ENCODE results near the gene UXS1. TPM values are rescaled to one million over a fixed set of nuclear protein-coding genes. Genes with fewer than 3 reads are reported as not detected.

The UXS1 gene
- total RNA-seq, 4 donors from 2014 or later, result 32.2 to 94.2 (median 36.0) TPM

DNA sequence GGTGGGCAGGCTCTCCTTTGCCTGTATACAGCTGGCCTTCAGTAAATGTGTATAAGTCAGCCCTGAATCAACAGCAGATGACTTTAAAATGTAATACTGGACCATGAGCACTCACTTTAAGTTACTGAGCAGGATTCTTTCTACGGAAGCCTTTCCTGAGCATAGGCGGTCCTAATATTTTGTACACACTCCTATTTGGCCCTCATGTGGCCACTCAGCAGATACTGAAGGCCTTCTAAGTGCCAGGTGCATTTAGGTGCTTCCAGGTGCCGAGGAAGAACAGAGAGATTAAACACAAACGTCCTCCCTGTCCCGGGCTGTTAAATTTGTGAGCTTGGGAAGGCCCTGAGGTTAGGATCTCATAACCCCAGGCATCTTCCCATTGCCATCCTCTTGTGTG is 27.0 kb downstream of the UXS1 start:
- TF ChIP-seq, protein P1, sequence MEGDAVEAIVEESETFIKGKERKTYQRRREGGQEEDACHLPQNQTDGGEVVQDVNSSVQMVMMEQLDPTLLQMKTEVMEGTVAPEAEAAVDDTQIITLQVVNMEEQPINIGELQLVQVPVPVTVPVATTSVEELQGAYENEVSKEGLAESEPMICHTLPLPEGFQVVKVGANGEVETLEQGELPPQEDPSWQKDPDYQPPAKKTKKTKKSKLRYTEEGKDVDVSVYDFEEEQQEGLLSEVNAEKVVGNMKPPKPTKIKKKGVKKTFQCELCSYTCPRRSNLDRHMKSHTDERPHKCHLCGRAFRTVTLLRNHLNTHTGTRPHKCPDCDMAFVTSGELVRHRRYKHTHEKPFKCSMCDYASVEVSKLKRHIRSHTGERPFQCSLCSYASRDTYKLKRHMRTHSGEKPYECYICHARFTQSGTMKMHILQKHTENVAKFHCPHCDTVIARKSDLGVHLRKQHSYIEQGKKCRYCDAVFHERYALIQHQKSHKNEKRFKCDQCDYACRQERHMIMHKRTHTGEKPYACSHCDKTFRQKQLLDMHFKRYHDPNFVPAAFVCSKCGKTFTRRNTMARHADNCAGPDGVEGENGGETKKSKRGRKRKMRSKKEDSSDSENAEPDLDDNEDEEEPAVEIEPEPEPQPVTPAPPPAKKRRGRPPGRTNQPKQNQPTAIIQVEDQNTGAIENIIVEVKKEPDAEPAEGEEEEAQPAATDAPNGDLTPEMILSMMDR (IDR thresholded peaks at IDR 0.05), result no peak
- TF ChIP-seq POLR2A (IDR thresholded peaks at IDR 0.05), result no peak
- peaks cover 20 to 23% of the 10 kb centered on the region in 2 donors for H3K4me1 ChIP-seq
- intact Hi-C loops (cut with DNase I), result no loop called here
- WGBS, 2 donors, result 82 to 91% methylated on average over 5 of the region's 5 CpGs
- H3K4me3 ChIP-seq (replicated peaks in 1 of 3), result no peak overlapping the region
- DNase-seq, result no peak
- H3K27ac ChIP-seq, result no peak overlapping the region
- no peaks in the 10 kb centered on the region for H3K36me3 ChIP-seq
- H3K9me3 ChIP-seq, result no peaks in the 10 kb centered on the region
- H3K27me3 ChIP-seq, result no peaks in the 10 kb centered on the region

DNA sequence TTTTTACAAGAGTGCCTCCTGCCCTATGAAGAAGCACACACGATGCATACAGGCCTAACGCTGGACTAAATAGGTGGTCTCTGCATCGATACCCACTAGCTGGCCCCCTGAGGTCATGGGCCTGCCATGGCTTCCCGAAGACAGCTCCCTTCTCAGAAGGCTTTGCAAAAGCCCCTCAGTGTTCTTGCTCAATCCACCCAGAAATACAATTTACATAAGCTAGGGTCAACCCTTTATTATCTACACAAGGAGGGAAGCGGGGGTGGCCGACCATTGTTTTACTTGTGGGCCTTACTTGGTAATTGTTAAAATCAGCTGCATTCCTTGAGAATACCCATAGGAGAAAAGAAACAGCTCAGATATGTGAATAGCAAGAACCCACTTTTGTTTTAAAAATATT is 28.5 kb downstream of the UXS1 start:
- Histone ChIP-seq H3K36me3 (no peaks in the 10 kb centered on the region), H3K9me3 (no peaks in the 10 kb centered on the region), H3K4me3 (replicated peaks in 1 of 3) (no peak overlapping the region), H3K27me3 (no peaks in the 10 kb centered on the region), H3K27ac (no peak overlapping the region), H3K4me1 (peaks cover 23% of the 10 kb centered on the region in 2 donors)
- WGBS, 2 donors, result 67 to 72% methylated on average over 6 of the region's 6 CpGs
- DNase-seq, result no peak
- TF ChIP-seq POLR2A (IDR thresholded peaks at IDR 0.05), result no peak
- TF ChIP-seq, protein P1 (IDR thresholded peaks at IDR 0.05), result no peak
- intact Hi-C loops (cut with DNase I), result no loop called here

DNA sequence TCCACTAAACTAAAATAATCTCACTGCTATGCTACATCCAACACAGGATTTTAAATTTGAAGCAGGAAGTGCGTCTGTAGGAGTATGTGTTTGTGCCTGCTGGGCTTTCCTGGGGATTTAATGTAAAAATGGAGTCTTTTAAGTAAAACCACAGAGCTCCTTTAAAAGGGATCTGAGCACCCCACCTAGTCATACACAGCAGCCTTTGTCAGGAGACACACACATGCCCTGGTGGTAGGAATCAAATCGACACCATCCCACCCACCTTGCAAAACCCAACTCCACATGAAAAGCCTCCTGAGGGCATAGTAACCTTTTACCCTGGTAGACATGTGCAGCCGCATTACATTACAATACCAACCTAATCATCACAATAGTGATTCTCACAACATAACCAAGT is 29.1 kb downstream of the UXS1 start:
- Histone ChIP-seq H3K27ac (no peak overlapping the region), H3K9me3 (no peaks in the 10 kb centered on the region), H3K4me3 (replicated peaks in 1 of 3) (no peak overlapping the region), H3K36me3 (no peaks in the 10 kb centered on the region), H3K4me1 (peaks cover 23% of the 10 kb centered on the region in 2 donors), H3K27me3 (no peaks in the 10 kb centered on the region)
- intact Hi-C loops (cut with DNase I), result no loop called here
- DNase-seq, result no peak
- TF ChIP-seq POLR2A (IDR thresholded peaks at IDR 0.05), result no peak
- TF ChIP-seq, protein P1 (IDR thresholded peaks at IDR 0.05), result no peak
- 82 to 86% methylated on average over 3 of the region's 3 CpGs for WGBS, 2 donors

DNA sequence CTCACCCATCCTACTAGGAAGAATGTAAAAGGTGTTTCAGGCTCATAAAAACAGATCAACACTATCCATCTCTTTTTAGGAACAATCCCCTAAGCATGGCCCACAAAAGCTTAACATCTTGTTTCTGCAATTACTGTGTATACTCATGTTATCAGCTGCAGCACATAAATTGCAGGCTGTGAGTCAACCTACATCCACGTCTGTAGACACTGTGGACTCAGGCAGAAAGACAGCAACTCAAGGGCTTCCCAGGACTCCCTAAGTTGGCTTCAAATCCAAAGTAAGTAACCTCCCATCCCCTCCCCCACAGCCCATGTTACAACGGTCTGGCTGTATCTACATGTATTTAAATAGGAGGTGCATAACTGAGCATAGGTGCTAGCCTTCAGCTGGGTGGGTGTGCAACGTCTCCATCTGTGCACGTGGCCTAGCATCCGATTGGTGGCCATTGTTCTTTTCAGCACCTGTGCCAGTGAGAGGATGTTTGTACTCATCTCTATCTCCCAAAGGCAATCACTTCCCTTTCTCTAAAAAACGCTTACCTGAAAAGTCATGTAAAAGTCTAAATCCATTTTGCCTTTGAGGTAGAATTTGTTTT is 30.1 kb downstream of the UXS1 start:
- TF ChIP-seq, protein P1 (IDR thresholded peaks at IDR 0.05), result no peak
- TF ChIP-seq POLR2A (IDR thresholded peaks at IDR 0.05), result no peak
- no peaks in the 10 kb centered on the region for H3K27me3 ChIP-seq
- DNase-seq, result no peak
- H3K4me3 ChIP-seq (replicated peaks in 1 of 3), result no peak overlapping the region
- 60 to 68% methylated on average over 6 of the region's 6 CpGs for WGBS, 2 donors
- H3K27ac ChIP-seq, result peak overlapping the region in 2 of 3 donors; percentile 29 to 32
- intact Hi-C loops (cut with DNase I), result no loop called here
- H3K36me3 ChIP-seq, result no peaks in the 10 kb centered on the region
- H3K9me3 ChIP-seq, result no peaks in the 10 kb centered on the region
- H3K4me1 ChIP-seq, result peaks cover 23 to 27% of the 10 kb centered on the region in 2 donors

DNA sequence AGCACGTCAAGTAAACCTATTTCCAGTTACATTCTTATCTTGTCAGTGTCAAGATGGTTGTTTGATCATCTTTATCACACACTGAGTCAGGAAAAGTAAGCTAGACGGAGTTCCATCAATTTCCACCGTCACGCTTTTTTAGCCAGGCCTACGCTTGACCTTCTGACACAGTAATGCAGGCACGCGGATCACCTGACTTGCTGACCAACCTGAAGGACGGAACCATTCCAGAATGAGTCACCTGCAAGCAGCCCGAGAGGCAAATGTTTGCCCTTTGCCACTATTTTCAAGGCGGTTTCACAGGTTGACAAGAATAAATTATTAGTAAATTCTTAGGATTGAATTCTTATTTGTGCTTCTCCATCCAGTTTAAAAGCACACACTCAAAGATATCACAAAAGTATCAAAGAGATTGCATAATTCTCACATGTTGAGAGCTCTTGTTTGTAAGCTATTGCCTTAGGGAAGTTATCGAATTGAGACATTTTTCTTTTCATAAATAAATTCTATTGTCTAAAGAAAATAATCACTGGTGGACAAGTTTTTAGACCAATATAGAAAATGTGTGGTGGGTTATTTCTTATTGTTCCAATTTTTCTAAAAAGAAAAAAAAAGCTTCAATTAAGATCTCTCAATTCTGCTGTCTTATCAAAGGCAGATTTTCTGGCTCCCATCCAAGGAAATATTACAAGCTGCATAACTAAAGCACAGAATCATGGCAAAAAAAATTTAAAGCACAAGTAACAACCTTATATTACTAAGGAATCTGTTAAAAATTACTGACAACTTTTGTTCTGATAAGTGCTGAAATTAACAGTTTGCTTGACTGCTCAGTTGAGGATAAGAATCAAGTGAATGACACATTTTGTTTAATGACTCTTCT is 31.9 kb downstream of the UXS1 start:
- H3K27ac ChIP-seq, result no peak overlapping the region
- intact Hi-C loops (cut with DNase I), result no loop called here
- DNase-seq, result no peak
- H3K4me3 ChIP-seq (replicated peaks in 1 of 3), result no peak overlapping the region
- 92 to 96% methylated on average over 11 of the region's 11 CpGs for WGBS, 2 donors
- no peaks in the 10 kb centered on the region for H3K9me3 ChIP-seq
- no peak for TF ChIP-seq POLR2A (IDR thresholded peaks at IDR 0.05)
- TF ChIP-seq, protein P1 (IDR thresholded peaks at IDR 0.05), result no peak
- H3K36me3 ChIP-seq, result no peaks in the 10 kb centered on the region
- H3K27me3 ChIP-seq, result no peaks in the 10 kb centered on the region
- peaks cover 39 to 44% of the 10 kb centered on the region in 2 donors for H3K4me1 ChIP-seq
